K562 (cell line): ENCODE measurements around the gene TRMT112. TPM values are rescaled to one million over a fixed set of nuclear protein-coding genes. Genes with fewer than 3 reads are reported as not detected.
A peak's percentile ranks its signal among the peaks of the same experiment; 100 is the strongest.

Source experiments
- HOXB6 ChIP-seq: fragments of 250-450 bp; sonication (Bioruptor Pico); IDR thresholded peaks from 2 replicates; pipeline ENCODE4 v1.5.1; 2022; ENCODE audit warnings: mild to moderate bottlenecking, borderline replicate concordance
- ZFP1 ChIP-seq: fragments of 450-650 bp; formaldehyde crosslinking; IDR thresholded peaks from 2 replicates; pipeline ENCODE4 v1.4.0; 2020; ENCODE audit warnings: mild to moderate bottlenecking, mixed read lengths
- ZNF318 ChIP-seq, 2 experiments: fragments of 450-650 bp; IDR thresholded peaks; 2 replicates each; pipeline ENCODE4 v1.6.1; 2016; ENCODE audit warnings: mild to moderate bottlenecking in 2 of 2, borderline replicate concordance in 1 of 2, low read depth in 1 of 2, moderate library complexity in 1 of 2
- polyA plus RNA-seq, 8 experiments: library from polyadenylated mRNA; depleted of rRNA in 4 of 8; stranded (reverse) in 5 of 8; unstranded in 3 of 8; fragments of >200 nt; fragmentation: Nextera tagmentation in 2 of 8; fragmentation: Illumina TruSeq in 1 of 8; extraction: Ambion mirVana in 2 of 8; extraction: Trizol in 1 of 8; gene quantifications; 2 replicates each; pipeline versions ENCODE4 v1.2.1 to v1.2.3, GENCODE V29; 2011 to 2014; ENCODE audit warnings: inconsistent platforms in 1 of 8, missing spikeins in 1 of 8
- total RNA-seq, 7 experiments: library from RNA; depleted of rRNA in 6 of 7; stranded (reverse); fragments of >200 nt in 6 of 7; fragmentation: Illumina TruSeq in 2 of 7; extraction: Trizol in 2 of 7; gene quantifications; 2 replicates each; pipeline versions ENCODE4 v1.2.1 to v1.2.3, GENCODE V29; 2011 to 2021; ENCODE audit warnings: low replicate concordance in 1 of 7

Gene TRMT112
- total and polyA plus RNA-seq, 9 of the 15 experiments (the other 6 are each of a cell fraction or from before 2014, with no cell fraction given): 162 to 444 (median 300) TPM

GRCh38 chr11:64304316-64305072 is 12.9 kb downstream of the TRMT112 start (continued):
- TF ChIP-seq ZNF318 (IDR thresholded peaks at IDR 0.05; ENCODE audit: borderline replicate concordance in 1 of 2, low read depth in 1 of 2) (0 out of 4 replicates have a peak, but pooled peaks of 1 of the 2 experiments have one; percentile 37), ZFP1 (CRISPR knock-in tag) (no peak), HOXB6 (no peak)
